NCI-H1436 treated with DMSO at 0.1 percent for 48 hours (cell line): ENCODE measurements around the gene STH.
"Not testable (repeated sequence)": the region's sequence is repeated elsewhere in the genome, so short reads cannot be mapped to it uniquely, and the experiment has no call there.

ENCODE experiments used
- DNase-seq: peaks from one replicate; lab custom pipeline; 2025; lab: John Stamatoyannopoulos, UW

Gene STH

DNA sequence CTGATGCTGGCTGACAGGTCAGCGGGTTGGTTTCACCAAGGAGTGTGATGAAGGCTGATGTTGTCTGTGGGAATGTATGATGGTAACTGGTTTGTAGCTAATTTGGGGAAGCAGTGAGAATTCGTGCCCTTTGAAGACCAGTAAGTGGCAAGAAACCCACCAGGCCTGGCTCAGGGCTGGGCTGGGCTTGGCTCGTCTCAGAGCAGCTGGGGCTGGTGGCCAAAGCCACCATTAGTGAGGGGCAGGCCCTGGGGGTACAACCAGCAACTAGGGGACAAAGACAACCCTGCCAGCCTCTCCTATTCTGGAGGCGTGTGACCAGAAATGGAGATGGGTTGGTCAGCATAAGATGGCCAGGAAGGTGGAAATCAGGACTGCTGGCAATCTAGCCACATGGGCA lies 13.0 kb upstream of the STH start:
- DNase-seq: no peak

DNA sequence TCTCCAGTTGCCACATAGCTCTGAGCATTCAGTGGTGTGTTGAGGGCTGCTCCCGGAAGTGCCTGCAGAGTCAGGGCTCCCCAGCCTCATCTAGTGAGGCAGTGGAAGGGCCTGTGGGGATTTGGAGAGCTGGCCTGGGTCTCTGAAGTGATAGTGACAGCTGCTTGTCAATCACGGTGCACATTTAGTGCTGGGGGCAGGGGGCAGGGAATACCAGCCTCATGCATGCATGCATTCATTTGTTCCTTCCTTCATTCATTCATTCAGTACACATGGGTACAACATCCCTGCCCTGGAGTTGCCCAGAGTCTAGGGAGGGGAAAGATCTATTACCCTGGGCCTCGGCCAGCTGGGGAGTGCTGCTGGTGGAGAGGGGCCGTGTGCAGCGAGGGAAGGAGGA lies 11.3 kb upstream of the STH start:
- DNase-seq: no peak

- no peak for DNase-seq
Measured at GRCh38 chr17:45989759-45990158, 9.3 kb upstream of the STH start.

- DNase-seq: no peak
Measured at GRCh38 chr17:45990886-45991285, 8.2 kb upstream of the STH start.

DNA sequence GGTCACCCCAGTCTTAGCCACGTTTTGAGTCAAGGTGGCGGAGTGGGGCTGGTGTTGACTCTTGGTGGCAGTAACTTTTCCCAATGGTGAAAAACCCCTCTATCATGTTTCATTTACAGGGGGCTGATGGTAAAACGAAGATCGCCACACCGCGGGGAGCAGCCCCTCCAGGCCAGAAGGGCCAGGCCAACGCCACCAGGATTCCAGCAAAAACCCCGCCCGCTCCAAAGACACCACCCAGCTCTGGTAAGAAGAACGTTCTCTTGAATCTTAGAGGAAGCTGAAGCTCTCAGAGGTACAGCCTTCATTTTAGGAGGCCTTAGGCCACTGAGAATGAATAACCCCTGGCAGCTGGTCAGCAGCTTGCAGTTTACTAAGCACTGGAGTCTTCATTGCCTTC lies 7.7 kb upstream of the STH start:
- DNase-seq: no peak

DNA sequence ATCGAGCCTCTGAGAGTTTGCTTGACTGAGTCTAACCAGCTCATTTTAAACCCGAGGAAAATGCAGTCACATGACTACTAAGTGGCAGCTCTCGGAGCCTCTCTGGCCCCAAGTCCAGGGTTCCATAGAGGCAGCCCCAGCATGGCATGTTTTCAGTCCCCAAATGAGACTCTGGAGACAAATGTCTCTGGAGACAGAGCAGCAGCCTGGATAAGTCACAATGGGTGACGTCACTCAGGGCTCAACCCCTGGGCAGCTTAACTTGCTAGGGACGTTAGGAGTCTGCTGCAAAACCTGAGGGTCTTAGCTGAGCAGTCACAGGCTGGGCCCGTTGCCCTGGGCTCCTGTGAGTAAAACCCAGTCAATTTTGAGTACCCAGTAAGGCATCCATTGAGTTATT lies 6.9 kb upstream of the STH start:
- no peak for DNase-seq

- no peak for DNase-seq
Measured at GRCh38 chr17:45992904-45993303, 6.1 kb upstream of the STH start.

GRCh38 chr17:45993962-45994627 lies 5.0 kb upstream of the STH start:
- no peak for DNase-seq

DNA sequence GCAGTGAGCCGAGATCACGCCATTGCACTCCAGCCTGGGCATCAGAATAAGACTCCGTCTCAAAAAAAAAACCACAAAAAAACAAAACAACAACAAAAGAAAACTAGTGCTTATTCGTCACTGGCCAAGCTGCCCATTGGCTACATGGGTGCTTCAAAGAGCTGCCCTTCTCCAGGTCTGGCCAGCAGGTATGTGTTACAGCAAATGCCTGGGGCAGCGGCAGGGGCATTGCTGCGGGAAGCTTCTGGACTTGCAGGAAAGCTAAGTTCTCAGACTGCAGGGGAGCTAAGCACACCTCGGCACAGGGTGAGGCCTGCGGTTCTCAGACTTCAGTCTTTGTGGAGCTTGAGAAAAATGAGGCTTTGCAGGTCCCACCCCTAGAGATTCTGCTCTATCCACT lies 4.1 kb upstream of the STH start:
- no peak for DNase-seq

- DNase-seq: no peak
Measured at GRCh38 chr17:45995627-45996270, 3.3 kb upstream of the STH start.

DNA sequence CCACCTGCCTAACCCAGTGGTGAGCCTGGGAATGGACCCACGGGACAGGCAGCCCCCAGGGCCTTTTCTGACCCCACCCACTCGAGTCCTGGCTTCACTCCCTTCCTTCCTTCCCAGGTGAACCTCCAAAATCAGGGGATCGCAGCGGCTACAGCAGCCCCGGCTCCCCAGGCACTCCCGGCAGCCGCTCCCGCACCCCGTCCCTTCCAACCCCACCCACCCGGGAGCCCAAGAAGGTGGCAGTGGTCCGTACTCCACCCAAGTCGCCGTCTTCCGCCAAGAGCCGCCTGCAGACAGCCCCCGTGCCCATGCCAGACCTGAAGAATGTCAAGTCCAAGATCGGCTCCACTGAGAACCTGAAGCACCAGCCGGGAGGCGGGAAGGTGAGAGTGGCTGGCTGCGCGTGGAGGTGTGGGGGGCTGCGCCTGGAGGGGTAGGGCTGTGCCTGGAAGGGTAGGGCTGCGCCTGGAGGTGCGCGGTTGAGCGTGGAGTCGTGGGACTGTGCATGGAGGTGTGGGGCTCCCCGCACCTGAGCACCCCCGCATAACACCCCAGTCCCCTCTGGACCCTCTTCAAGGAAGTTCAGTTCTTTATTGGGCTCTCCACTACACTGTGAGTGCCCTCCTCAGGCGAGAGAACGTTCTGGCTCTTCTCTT lies 2.6 kb upstream of the STH start:
- no peak for DNase-seq

GRCh38 chr17:45997166-45997565 lies 1.9 kb upstream of the STH start:
- no peak for DNase-seq

DNA sequence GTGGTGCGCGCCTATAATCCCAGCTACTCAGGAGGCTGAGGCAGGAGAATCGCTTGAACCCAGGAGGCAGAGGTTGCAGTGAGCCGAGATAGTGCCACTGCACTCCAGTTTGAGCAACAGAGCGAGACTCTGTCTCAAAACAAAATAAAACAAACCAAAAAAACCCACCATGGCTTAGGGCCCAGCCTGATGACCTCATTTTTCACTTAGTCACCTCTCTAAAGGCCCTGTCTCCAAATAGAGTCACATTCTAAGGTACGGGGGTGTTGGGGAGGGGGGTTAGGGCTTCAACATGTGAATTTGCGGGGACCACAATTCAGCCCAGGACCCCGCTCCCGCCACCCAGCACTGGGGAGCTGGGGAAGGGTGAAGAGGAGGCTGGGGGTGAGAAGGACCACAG lies 1.4 kb upstream of the STH start:
- no peak for DNase-seq

GRCh38 chr17:45999900-46000290 lies 845 bp downstream of the STH start:
- no peak for DNase-seq

DNA sequence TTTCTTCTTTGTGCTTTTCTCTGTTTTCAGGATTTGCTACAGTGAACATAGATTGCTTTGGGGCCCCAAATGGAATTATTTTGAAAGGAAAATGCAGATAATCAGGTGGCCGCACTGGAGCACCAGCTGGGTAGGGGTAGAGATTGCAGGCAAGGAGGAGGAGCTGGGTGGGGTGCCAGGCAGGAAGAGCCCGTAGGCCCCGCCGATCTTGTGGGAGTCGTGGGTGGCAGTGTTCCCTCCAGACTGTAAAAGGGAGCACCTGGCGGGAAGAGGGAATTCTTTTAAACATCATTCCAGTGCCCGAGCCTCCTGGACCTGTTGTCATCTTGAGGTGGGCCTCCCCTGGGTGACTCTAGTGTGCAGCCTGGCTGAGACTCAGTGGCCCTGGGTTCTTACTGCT lies 1.2 kb downstream of the STH start:
- no peak for DNase-seq

DNA sequence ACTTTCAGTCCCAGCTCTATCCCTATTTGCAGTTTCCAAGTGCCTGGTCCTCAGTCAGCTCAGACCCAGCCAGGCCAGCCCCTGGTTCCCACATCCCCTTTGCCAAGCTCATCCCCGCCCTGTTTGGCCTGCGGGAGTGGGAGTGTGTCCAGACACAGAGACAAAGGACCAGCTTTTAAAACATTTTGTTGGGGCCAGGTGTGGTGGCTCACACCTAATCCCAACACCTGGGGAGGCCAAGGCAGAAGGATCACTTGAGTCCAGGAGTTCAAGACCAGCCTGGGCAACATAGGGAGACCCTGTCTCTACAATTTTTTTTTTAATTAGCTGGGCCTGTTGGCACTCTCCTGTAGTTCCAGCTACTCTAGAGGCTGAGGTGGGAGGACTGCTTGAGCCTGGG lies 1.7 kb downstream of the STH start:
- DNase-seq: no peak

DNA sequence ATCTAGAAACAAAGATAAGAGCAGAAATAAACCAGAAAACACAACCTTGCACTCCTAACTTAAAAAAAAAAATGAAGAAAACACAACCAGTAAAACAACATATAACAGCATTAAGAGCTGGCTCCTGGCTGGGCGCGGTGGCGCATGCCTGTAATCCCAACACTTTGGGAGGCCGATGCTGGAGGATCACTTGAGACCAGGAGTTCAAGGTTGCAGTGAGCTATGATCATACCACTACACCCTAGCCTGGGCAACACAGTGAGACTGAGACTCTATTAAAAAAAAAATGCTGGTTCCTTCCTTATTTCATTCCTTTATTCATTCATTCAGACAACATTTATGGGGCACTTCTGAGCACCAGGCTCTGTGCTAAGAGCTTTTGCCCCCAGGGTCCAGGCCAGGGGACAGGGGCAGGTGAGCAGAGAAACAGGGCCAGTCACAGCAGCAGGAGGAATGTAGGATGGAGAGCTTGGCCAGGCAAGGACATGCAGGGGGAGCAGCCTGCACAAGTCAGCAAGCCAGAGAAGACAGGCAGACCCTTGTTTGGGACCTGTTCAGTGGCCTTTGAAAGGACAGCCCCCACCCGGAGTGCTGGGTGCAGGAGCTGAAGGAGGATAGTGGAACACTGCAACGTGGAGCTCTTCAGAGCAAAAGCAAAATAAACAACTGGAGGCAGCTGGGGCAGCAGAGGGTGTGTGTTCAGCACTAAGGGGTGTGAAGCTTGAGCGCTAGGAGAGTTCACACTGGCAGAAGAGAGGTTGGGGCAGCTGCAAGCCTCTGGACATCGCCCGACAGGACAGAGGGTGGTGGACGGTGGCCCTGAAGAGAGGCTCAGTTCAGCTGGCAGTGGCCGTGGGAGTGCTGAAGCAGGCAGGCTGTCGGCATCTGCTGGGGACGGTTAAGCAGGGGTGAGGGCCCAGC lies 2.6 kb downstream of the STH start:
- DNase-seq: no peak

DNA sequence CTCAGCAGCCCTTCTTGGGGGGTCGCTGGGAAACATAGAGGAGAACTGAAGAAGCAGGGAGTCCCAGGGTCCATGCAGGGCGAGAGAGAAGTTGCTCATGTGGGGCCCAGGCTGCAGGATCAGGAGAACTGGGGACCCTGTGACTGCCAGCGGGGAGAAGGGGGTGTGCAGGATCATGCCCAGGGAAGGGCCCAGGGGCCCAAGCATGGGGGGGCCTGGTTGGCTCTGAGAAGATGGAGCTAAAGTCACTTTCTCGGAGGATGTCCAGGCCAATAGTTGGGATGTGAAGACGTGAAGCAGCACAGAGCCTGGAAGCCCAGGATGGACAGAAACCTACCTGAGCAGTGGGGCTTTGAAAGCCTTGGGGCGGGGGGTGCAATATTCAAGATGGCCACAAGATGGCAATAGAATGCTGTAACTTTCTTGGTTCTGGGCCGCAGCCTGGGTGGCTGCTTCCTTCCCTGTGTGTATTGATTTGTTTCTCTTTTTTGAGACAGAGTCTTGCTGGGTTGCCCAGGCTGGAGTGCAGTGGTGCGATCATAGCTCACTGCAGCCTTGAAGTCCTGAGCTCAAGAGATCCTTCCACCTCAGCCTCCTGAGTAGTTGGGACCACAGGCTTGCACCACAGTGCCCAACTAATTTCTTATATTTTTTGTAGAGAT lies 3.4 kb downstream of the STH start:
- no peak for DNase-seq

GRCh38 chr17:46002973-46003316 lies 3.9 kb downstream of the STH start:
- no peak for DNase-seq

GRCh38 chr17:46003907-46004748 lies 5.1 kb downstream of the STH start:
- DNase-seq: no peak

DNA sequence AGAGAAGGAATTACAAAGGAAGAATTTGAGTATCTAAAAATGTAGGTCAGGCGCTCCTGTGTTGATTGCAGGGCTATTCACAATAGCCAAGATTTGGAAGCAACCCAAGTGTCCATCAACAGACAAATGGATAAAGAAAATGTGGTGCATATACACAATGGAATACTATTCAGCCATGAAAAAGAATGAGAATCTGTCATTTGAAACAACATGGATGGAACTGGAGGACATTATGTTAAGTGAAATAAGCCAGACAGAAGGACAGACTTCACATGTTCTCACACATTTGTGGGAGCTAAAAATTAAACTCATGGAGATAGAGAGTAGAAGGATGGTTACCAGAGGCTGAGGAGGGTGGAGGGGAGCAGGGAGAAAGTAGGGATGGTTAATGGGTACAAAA lies 7.0 kb downstream of the STH start:
- DNase-seq: not testable (repeated sequence)
